ENCODE results near the gene LGR6.
"Not testable (repeated sequence)": the region's sequence is repeated elsewhere in the genome, so short reads cannot be mapped to it uniquely, and the experiment has no call there.

Gene LGR6

GRCh38 chr1:202348509-202349205 is 155.1 kb downstream of the LGR6 start, which contains the start of gene PPP1R12B:
Gene PPP1R12B, plus strand, starts transcription at chr1:202348699. Its CDS starts 153 bp downstream, at chr1:202348852.
- peak; percentile 100 for DNase-seq (ENCODE audit: low read depth)
- peak within 1 kb of the TSS; percentile 96 for H3K4me3 ChIP-seq (ENCODE audit: low read depth, low read length)
- no peak for TF ChIP-seq CTCF (conservative IDR thresholded peaks at IDR 0.05; ENCODE audit: low read depth, low read length)

GRCh38 chr1:202349206-202349928 is 155.8 kb downstream of the LGR6 start:
- DNase-seq (ENCODE audit: low read depth), result peak; percentile 81
- no peak for TF ChIP-seq CTCF (conservative IDR thresholded peaks at IDR 0.05; ENCODE audit: low read depth, low read length)
- peak overlapping the region; percentile 96 for H3K4me3 ChIP-seq (ENCODE audit: low read depth, low read length)

GRCh38 chr1:202351725-202352124 is 158.1 kb downstream of the LGR6 start:
- peak; percentile 70 for DNase-seq (ENCODE audit: low read depth)
- no peak overlapping the region for H3K4me3 ChIP-seq (ENCODE audit: low read depth, low read length)
- TF ChIP-seq CTCF (conservative IDR thresholded peaks at IDR 0.05; ENCODE audit: low read depth, low read length), result no peak

- not testable (repeated sequence) for DNase-seq (ENCODE audit: low read depth); H3K4me3 ChIP-seq (ENCODE audit: low read depth, low read length)
Observed at GRCh38 chr1:202352583-202353197, 159.1 kb downstream of the LGR6 start.

- no peak for DNase-seq (ENCODE audit: low read depth)
- H3K4me3 ChIP-seq (ENCODE audit: low read depth, low read length), result no peak overlapping the region
- TF ChIP-seq CTCF (conservative IDR thresholded peaks at IDR 0.05; ENCODE audit: low read depth, low read length), result no peak
Observed at GRCh38 chr1:202355944-202356553, 162.4 kb downstream of the LGR6 start.

GRCh38 chr1:202357506-202357905 is 163.9 kb downstream of the LGR6 start:
- DNase-seq (ENCODE audit: low read depth), result no peak
- H3K4me3 ChIP-seq (ENCODE audit: low read depth, low read length), result no peak overlapping the region
- no peak for TF ChIP-seq CTCF (conservative IDR thresholded peaks at IDR 0.05; ENCODE audit: low read depth, low read length)

GRCh38 chr1:202361224-202361623 is 167.6 kb downstream of the LGR6 start:
- no peak for TF ChIP-seq CTCF (conservative IDR thresholded peaks at IDR 0.05; ENCODE audit: low read depth, low read length)
- H3K4me3 ChIP-seq (ENCODE audit: low read depth, low read length), result no peak overlapping the region
- DNase-seq (ENCODE audit: low read depth), result no peak

All from choroid plexus epithelial cell (primary cell).